DND-41 (cell line): ENCODE data around the gene KCNG3.

Source experiments
- EZH2 ChIP-seq: IDR thresholded peaks from 3 replicates; pipeline ENCODE4 v1.6.1; 2012; ENCODE audit warnings: borderline replicate concordance, low read depth, mild to moderate bottlenecking, moderate library complexity, low read length, inconsistent platforms; ENCODE audit not compliant: severe bottlenecking
- TF ChIP-seq, protein P1 (sequence below): IDR thresholded peaks from 2 replicates; pipeline ENCODE4 v1.5.1; 2012; ENCODE audit warnings: borderline replicate concordance, low read length, moderate library complexity, mild to moderate bottlenecking; ENCODE audit not compliant: poor library complexity, severe bottlenecking; ENCODE audit errors: extremely low read depth

DNA sequence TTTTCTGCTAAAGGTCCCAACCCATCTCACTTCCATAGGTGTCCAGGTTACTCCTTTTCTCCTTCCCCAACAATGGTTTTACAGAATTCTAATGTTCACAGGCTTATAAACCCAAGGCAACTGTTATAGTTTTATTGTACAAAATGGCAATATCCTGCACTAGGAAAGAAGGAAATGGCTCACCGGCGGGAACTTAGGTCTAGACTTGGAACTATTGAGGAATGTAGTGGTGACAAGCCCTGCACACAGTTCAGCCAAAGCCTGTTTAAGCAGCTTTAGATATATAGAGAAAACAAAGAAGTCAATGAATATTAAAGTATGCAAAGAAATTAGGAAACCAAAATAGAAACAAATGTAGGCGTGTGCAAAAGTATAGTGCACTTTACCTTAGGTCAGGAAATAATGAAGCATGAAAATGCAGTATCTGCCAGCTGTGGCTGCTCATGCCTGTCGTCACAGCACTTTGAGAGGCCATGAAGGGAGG is 22.7 kb upstream of the KCNG3 start:
- TF ChIP-seq, protein P1, sequence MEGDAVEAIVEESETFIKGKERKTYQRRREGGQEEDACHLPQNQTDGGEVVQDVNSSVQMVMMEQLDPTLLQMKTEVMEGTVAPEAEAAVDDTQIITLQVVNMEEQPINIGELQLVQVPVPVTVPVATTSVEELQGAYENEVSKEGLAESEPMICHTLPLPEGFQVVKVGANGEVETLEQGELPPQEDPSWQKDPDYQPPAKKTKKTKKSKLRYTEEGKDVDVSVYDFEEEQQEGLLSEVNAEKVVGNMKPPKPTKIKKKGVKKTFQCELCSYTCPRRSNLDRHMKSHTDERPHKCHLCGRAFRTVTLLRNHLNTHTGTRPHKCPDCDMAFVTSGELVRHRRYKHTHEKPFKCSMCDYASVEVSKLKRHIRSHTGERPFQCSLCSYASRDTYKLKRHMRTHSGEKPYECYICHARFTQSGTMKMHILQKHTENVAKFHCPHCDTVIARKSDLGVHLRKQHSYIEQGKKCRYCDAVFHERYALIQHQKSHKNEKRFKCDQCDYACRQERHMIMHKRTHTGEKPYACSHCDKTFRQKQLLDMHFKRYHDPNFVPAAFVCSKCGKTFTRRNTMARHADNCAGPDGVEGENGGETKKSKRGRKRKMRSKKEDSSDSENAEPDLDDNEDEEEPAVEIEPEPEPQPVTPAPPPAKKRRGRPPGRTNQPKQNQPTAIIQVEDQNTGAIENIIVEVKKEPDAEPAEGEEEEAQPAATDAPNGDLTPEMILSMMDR, result no peak
- TF ChIP-seq EZH2, result no peak
